ENCODE data around the gene GNA14.

DNA sequence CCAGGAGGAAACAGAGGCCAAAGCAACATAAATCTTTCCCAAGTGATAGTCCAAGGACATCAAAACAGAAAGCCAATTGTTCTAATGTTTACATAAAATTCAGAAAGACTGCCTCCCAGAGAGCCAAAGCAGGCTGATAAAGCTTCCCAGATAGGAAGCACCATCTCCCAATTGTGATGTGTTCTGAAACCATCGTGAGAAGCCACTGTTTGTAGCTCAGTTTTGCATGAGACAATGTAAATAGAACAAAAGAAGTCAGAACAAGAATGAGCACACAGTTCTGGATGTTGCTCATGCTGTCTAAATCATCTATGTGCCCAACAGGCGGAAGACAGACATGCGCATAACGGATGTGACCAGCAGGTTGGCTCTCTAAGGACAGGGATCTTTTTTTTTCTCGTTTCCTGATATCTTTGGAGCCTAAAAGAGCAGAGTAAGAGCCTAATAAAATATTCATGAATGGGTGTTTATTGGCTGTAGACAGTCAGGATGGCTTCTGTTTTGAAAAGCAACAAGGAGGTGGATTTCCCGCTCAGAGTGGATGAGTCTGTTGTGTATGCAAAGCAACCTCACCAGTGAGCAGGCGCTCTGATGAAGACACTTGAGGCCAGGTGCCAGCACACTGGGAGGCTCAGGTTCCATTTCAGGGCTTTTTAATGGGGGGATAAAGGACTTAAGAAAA lies 113.6 kb downstream of the GNA14 start:
- TF ChIP-seq, protein P1, sequence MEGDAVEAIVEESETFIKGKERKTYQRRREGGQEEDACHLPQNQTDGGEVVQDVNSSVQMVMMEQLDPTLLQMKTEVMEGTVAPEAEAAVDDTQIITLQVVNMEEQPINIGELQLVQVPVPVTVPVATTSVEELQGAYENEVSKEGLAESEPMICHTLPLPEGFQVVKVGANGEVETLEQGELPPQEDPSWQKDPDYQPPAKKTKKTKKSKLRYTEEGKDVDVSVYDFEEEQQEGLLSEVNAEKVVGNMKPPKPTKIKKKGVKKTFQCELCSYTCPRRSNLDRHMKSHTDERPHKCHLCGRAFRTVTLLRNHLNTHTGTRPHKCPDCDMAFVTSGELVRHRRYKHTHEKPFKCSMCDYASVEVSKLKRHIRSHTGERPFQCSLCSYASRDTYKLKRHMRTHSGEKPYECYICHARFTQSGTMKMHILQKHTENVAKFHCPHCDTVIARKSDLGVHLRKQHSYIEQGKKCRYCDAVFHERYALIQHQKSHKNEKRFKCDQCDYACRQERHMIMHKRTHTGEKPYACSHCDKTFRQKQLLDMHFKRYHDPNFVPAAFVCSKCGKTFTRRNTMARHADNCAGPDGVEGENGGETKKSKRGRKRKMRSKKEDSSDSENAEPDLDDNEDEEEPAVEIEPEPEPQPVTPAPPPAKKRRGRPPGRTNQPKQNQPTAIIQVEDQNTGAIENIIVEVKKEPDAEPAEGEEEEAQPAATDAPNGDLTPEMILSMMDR (IDR thresholded peaks at IDR 0.05; ENCODE audit: extremely low read depth in 1 of 2, insufficient read depth in 1 of 2, low read depth in 1 of 2, low read length in 2 of 2) = no peak
- no peak for TF ChIP-seq POLR2AphosphoS5 (IDR thresholded peaks at IDR 0.05; ENCODE audit: insufficient read depth, low read depth, low read length)
